NCI-H2029 treated with DMSO at 0.1 percent for 48 hours (cell line): ENCODE measurements around the gene SCN2A.

ENCODE experiments used
- DNase-seq: peaks from one replicate; lab custom pipeline; 2025; lab: John Stamatoyannopoulos, UW

SCN2A gene

GRCh38 chr2:165239230-165239629 is at the start of gene SCN2A:
Gene SCN2A (plus strand): TSS chr2:165239414. CDS start chr2:165295824, 56,410 bp downstream.
- DNase-seq = no peak

GRCh38 chr2:165191096-165191728 is 48.0 kb upstream of the SCN2A start:
- DNase-seq = no peak

- no peak for DNase-seq
Observed at GRCh38 chr2:165192729-165193128, 46.5 kb upstream of the SCN2A start.

- DNase-seq = peak; percentile 99
Observed at GRCh38 chr2:165193178-165193777, 45.9 kb upstream of the SCN2A start.

- DNase-seq = no peak
Observed at GRCh38 chr2:165196411-165196810, 42.8 kb upstream of the SCN2A start.

- DNase-seq = no peak
Observed at GRCh38 chr2:165197346-165197745, 41.9 kb upstream of the SCN2A start.

- DNase-seq = no peak
Observed at GRCh38 chr2:165198181-165198580, 41.0 kb upstream of the SCN2A start.

GRCh38 chr2:165202239-165202638 is 37.0 kb upstream of the SCN2A start:
- DNase-seq = no peak

GRCh38 chr2:165203689-165204559 is 35.3 kb upstream of the SCN2A start, which contains the start of gene SCN3A:
Gene SCN3A (minus strand): TSS chr2:165204050. CDS start chr2:165176394, 27,656 bp downstream.
- DNase-seq = no peak

- no peak for DNase-seq
Observed at GRCh38 chr2:165205865-165206264, 33.3 kb upstream of the SCN2A start.

GRCh38 chr2:165208094-165208493 is 31.1 kb upstream of the SCN2A start:
- no peak for DNase-seq

- no peak for DNase-seq
Observed at GRCh38 chr2:165214093-165214492, 25.1 kb upstream of the SCN2A start.

- DNase-seq = no peak
Observed at GRCh38 chr2:165219481-165219880, 19.7 kb upstream of the SCN2A start.

GRCh38 chr2:165224941-165225340 is 14.3 kb upstream of the SCN2A start:
- no peak for DNase-seq

GRCh38 chr2:165227571-165227970 is 11.6 kb upstream of the SCN2A start:
- DNase-seq = no peak

GRCh38 chr2:165237056-165237455 is 2.2 kb upstream of the SCN2A start:
- no peak for DNase-seq

GRCh38 chr2:165238295-165238694 is 919 bp upstream of the SCN2A start:
- DNase-seq = no peak

- no peak for DNase-seq
Observed at GRCh38 chr2:165239856-165240515, 772 bp downstream of the SCN2A start.

GRCh38 chr2:165240916-165241315 is 1.7 kb downstream of the SCN2A start:
- no peak for DNase-seq

GRCh38 chr2:165245081-165245793 is 6.0 kb downstream of the SCN2A start:
- no peak for DNase-seq

- DNase-seq = no peak
Observed at GRCh38 chr2:165248238-165248637, 9.0 kb downstream of the SCN2A start.

- peak; percentile 95 for DNase-seq
Observed at GRCh38 chr2:165251366-165251765, 12.2 kb downstream of the SCN2A start.
